T-helper 2 cell treated with Interferon-gamma antibody and Interleukin-4, amounts not matched to agents 100 ng/mL and 5 ng/mL, for 36 hours (primary cell): ENCODE results near the gene BRCA2. TPM values are rescaled to one million over a fixed set of nuclear protein-coding genes. Genes with fewer than 3 reads are reported as not detected.

ENCODE experiments used
- intact Hi-C: fragments of 100-400 bp; cut with micrococcal nuclease; formaldehyde crosslinking; loops from one replicate; pipeline ENCODE4 v1.15.1; 2023
- total RNA-seq: library from RNA; stranded (reverse); gene quantifications from 2 replicates; pipeline ENCODE4 v1.2.3, GENCODE V29; 2022

The BRCA2 gene
- total RNA-seq, 1 donor from 2014 or later, result 24.7 TPM

GRCh38 chr13:32426990-32427851 is 111.9 kb downstream of the BRCA2 start:
- intact Hi-C loops, result loop anchor here (1.0 to 10.0 kb wide), 9 partner anchors 45 to 1265 kb away; partner anchors contain the start of genes BRCA2, FRY, HSPH1 and N4BP2L2

GRCh38 chr13:32427852-32428580 is 112.7 kb downstream of the BRCA2 start, which contains the start of gene N4BP2L1:
TSS of gene N4BP2L1 (minus strand) at chr13:32428130. CDS start at chr13:32428082, 48 bp downstream.
- intact Hi-C loops, result loop anchor here (1.0 to 10.0 kb wide), 9 partner anchors 46 to 1266 kb away; partner anchors contain the start of genes FRY, HSPH1 and PDS5B

- intact Hi-C loops, result loop anchor here (1.0 to 10.0 kb wide), 9 partner anchors 47 to 1267 kb away; partner anchors contain the start of genes FRY, HSPH1 and PDS5B
These were observed 113.5 kb downstream of the BRCA2 start for GRCh38 chr13:32428581-32429432.

GRCh38 chr13:32429433-32429909 is 114.2 kb downstream of the BRCA2 start:
- intact Hi-C loops, result loop anchor here (2.0 to 10.0 kb wide), 7 partner anchors 47 to 1267 kb away; partner anchors contain the start of genes FRY and HSPH1

- intact Hi-C loops, result no loop called here
These were observed 114.9 kb downstream of the BRCA2 start for GRCh38 chr13:32430018-32430747.

- intact Hi-C loops, result no loop called here
These were observed 116.1 kb downstream of the BRCA2 start for GRCh38 chr13:32431361-32431760.

- intact Hi-C loops, result no loop called here
These were observed 117.5 kb downstream of the BRCA2 start for GRCh38 chr13:32432856-32433255.

- intact Hi-C loops, result no loop called here
These were observed 123.6 kb downstream of the BRCA2 start for GRCh38 chr13:32438871-32439270.

- intact Hi-C loops, result loop anchor here (1.0 to 10.0 kb wide), 2 partner anchors 62 to 178 kb away; no protein-coding TSS in a partner anchor
These were observed 127.8 kb downstream of the BRCA2 start for GRCh38 chr13:32443111-32443510.

GRCh38 chr13:32445461-32445860 is 130.2 kb downstream of the BRCA2 start:
- intact Hi-C loops, result loop anchor here (10.0 kb wide), 1 partner anchor 181 kb away; no protein-coding TSS in a partner anchor

- intact Hi-C loops, result loop anchor here (10.0 kb wide), 1 partner anchor 181 kb away; no protein-coding TSS in a partner anchor
These were observed 130.9 kb downstream of the BRCA2 start for GRCh38 chr13:32446220-32446619.

- intact Hi-C loops, result loop anchor here (10.0 kb wide), 1 partner anchor 182 kb away; no protein-coding TSS in a partner anchor
These were observed 131.6 kb downstream of the BRCA2 start for GRCh38 chr13:32446773-32447465.

GRCh38 chr13:32447894-32448623 is 132.8 kb downstream of the BRCA2 start:
- intact Hi-C loops, result loop anchor here (10.0 kb wide), 1 partner anchor 183 kb away; no protein-coding TSS in a partner anchor

- intact Hi-C loops, result loop anchor here (10.0 kb wide), 1 partner anchor 184 kb away; no protein-coding TSS in a partner anchor
These were observed 133.7 kb downstream of the BRCA2 start for GRCh38 chr13:32448972-32449371.
